ENCODE measurements around the gene ZNF500. TPM values are rescaled to one million over a fixed set of nuclear protein-coding genes. Genes with fewer than 3 reads are reported as not detected.
"Not testable (repeated sequence)": the region's sequence is repeated elsewhere in the genome, so short reads cannot be mapped to it uniquely, and the experiment has no call there.

Gene ZNF500
- total RNA-seq, 4 donors from 2014 or later, result 12.6 to 23.3 (median 20.5) TPM

DNA sequence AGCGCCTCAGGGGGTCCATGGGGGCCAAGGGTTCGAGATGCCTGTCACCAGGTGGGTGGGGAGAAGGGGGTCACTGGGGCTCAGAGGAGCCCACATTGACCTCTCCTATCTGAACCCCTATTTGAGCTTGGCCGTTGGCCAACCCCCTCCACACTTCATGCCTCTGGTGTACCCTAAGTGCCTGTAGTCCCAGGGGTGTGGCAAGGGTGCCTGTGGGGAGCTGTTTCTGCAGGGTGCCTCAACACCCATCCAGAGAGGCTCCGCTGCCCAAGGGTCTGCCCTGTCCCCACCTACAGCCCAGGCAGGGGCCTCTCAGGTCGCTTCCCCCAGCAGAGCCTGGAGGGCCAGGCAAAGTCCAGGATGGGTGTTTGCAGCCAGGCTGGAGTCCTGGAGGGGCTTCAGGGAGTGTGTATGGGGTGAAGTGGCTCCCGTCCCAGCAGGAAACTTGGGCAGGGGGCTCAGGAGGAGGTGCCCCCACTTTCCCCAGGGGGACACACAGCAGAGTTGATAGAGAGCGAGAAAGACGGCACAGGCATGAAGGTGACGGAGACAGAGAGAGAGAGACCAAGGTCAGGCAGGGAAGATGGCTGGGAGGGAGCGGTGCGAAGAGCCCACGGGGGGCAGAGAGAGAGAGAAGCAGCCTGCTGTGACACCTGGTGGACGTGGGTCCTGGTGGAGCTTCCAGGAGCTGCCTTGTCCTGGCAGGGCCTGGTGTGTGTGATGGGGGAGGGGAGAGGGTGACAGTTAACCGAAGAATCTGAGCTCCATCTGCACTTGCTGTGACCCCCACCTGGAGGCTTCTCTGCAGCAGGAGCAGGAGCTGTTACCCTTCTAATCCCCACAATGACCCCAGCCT is 20.9 kb upstream of the ZNF500 start, which contains the start of gene SEPTIN12:
TSS of gene SEPTIN12 (minus strand) at position 719 of the 856 bp plus-strand sequence. CDS start at position 19, 700 bp downstream.
- 80 to 86% methylated on average over 13 to 14 of the region's 14 CpGs for WGBS, 2 donors
- no peak within 1 kb of the TSS for H3K4me3 ChIP-seq (ENCODE audit: low read depth, poor library complexity, severe bottlenecking)
- DNase-seq (ENCODE audit: low spot score in 2 of 2), result no peak
- TF ChIP-seq CTCF (IDR thresholded peaks at IDR 0.05) (no peak), POLR2A (IDR thresholded peaks at IDR 0.05) (no peak)
- intact Hi-C loops (cut with DNase I; ENCODE audit: low total_unique reads), result no loop called here

GRCh38 chr16:4787068-4787467 is 20.1 kb upstream of the ZNF500 start:
- intact Hi-C loops (cut with DNase I; ENCODE audit: low total_unique reads), result no loop called here
- H3K4me3 ChIP-seq (ENCODE audit: low read depth, poor library complexity, severe bottlenecking), result no peak overlapping the region
- no peak for DNase-seq (ENCODE audit: low spot score in 2 of 2)
- TF ChIP-seq CTCF (IDR thresholded peaks at IDR 0.05) (no peak), POLR2A (IDR thresholded peaks at IDR 0.05) (no peak)
- WGBS, 2 donors, result 83 to 86% methylated on average over 8 of the region's 8 CpGs

DNA sequence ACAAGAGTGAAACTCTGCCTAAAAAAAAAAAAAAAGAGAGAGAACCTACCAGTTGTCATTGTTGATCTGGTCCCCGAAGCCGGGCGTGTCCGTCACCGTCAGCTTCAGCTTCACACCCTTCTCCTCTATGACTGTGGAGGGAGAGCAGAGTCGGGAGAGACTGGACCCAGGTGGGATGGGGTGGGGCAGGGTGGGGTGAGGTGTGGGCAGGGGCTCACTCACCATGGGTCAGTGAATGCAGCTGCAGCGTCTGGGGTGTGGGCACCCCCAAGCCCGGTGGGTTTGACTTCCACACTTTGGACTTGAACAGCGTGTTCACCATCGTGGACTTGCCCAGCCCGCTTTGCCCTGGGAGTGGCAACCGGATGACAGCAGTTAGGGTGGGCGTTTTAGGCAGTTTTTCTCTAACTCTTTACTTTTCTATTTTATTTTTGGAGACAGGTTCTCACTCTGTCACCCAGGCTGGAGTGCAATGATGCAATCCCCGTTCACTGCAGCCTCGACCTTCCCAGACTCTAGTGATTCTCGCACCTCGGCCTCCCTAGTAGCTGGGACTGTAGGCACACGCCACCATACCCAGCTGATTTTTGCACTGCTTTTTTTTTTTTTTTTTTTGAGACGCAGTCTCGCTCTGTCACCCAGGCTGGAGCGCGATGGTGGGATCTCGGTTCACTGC is 18.9 kb upstream of the ZNF500 start:
- no peak overlapping the region for H3K4me3 ChIP-seq (ENCODE audit: low read depth, poor library complexity, severe bottlenecking)
- intact Hi-C loops (cut with DNase I; ENCODE audit: low total_unique reads), result no loop called here
- DNase-seq (ENCODE audit: low spot score in 2 of 2), result no peak
- WGBS, 2 donors, result 91 to 92% methylated on average over 23 of the region's 23 CpGs
- TF ChIP-seq CTCF (IDR thresholded peaks at IDR 0.05) (no peak), POLR2A (IDR thresholded peaks at IDR 0.05) (no peak)

GRCh38 chr16:4784444-4784987 is 17.6 kb upstream of the ZNF500 start:
- intact Hi-C loops (cut with DNase I; ENCODE audit: low total_unique reads), result not testable (repeated sequence)
- 90 to 94% methylated on average over 14 of the region's 14 CpGs for WGBS, 2 donors

GRCh38 chr16:4783951-4784336 is 17.0 kb upstream of the ZNF500 start:
- 68 to 72% methylated on average over 11 to 15 of the region's 16 CpGs for WGBS, 2 donors
- no peak for TF ChIP-seq CTCF (IDR thresholded peaks at IDR 0.05)
- no peak for TF ChIP-seq POLR2A (IDR thresholded peaks at IDR 0.05)
- intact Hi-C loops (cut with DNase I; ENCODE audit: low total_unique reads), result no loop called here

More at GRCh38 chr16:4784444-4784987, 17.6 kb upstream of the ZNF500 start:
- H3K4me3 ChIP-seq (ENCODE audit: low read depth, poor library complexity, severe bottlenecking); DNase-seq (ENCODE audit: low spot score in 2 of 2): not testable (repeated sequence)

More at GRCh38 chr16:4783951-4784336, 17.0 kb upstream of the ZNF500 start:
- no peak overlapping the region for H3K4me3 ChIP-seq (ENCODE audit: low read depth, poor library complexity, severe bottlenecking)
- DNase-seq (ENCODE audit: low spot score in 2 of 2), result no peak
